ENCODE results near the gene ERC2. TPM values are rescaled to one million over a fixed set of nuclear protein-coding genes. Genes with fewer than 3 reads are reported as not detected.

ERC2 gene
- total and polyA plus RNA-seq, 2 donors (not counting 3 experiments of a cell fraction or from before 2014, with no cell fraction given), result 5.6 to 15.5 TPM

DNA sequence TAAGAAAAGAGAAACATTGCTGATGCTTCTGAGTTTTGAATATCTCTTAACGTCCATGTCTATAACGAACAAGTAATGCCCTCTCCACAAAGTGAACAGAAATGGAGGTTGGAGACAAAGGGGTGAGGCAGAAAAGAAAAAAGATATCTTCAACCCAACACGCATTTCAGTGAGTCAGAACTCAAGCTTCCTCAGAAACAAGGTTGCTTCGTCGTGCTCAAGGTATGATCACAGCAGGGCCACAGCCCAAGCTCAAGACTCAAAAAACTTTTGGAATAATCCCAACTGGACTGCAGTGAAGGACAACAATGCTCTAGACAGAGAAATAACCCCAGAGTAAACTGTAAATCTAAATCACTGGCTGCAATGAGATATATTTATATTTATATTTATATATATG is 1000.0 kb downstream of the ERC2 start:
- Histone ChIP-seq H3K27ac (ENCODE audit: insufficient read depth, low read depth, low read length) (no peak overlapping the region), H3K4me2 (ENCODE audit: insufficient read depth, low read length) (no peak overlapping the region), H3K4me1 (ENCODE audit: control insufficient read depth, extremely low read depth, insufficient read depth, low read length) (no peaks in the 10 kb centered on the region), H3K27me3 (ENCODE audit: control insufficient read depth in 2 of 2, insufficient read depth in 2 of 2, low read length in 2 of 2) (no peaks in the 10 kb centered on the region), H4K20me1 (replicated peaks; ENCODE audit: control insufficient read depth, extremely low read depth, insufficient read depth, low read length) (no peaks in the 10 kb centered on the region), H3K36me3 (ENCODE audit: control insufficient read depth in 2 of 2, extremely low read depth in 1 of 2, insufficient read depth in 2 of 2, low read length in 2 of 2) (no peaks in the 10 kb centered on the region), H2AFZ (ENCODE audit: low read depth, low read length) (no peak overlapping the region), H3K9me3 (replicated peaks; ENCODE audit: control insufficient read depth, insufficient read depth, low read length) (no peaks in the 10 kb centered on the region), H3K79me2 (ENCODE audit: control insufficient read depth, insufficient read depth, low read length) (no peaks in the 10 kb centered on the region), H3K9me1 (replicated peaks; ENCODE audit: control insufficient read depth, extremely low read depth, insufficient read depth, low read length) (no peaks in the 10 kb centered on the region), H3K4me3 (replicated peaks in 1 of 3; ENCODE audit: insufficient read depth in 1 of 3, low read depth in 1 of 3, low read length in 3 of 3) (no peak overlapping the region), H3K9ac (replicated peaks; ENCODE audit: extremely low read depth, insufficient read depth, low read length) (no peak overlapping the region)
- no peak for DNase-seq (ENCODE audit: low read depth, low spot score)
- BruUV-seq (replicated peaks), result no TSS peak
- intact Hi-C loops (cut with micrococcal nuclease), result no loop called here
- no peak for FAIRE-seq
- TF ChIP-seq JUN (IDR thresholded peaks at IDR 0.05; ENCODE audit: borderline replicate concordance, insufficient read depth, insufficient read length, low read depth), result no peak
- no peak for TF ChIP-seq EZH2 (IDR thresholded peaks at IDR 0.05; ENCODE audit: borderline replicate concordance, low read depth, low read length, severe bottlenecking)
- no peak for TF ChIP-seq FOS (IDR thresholded peaks at IDR 0.05; ENCODE audit: borderline replicate concordance, insufficient read depth, low read length)
- no peak for TF ChIP-seq POLR2A (IDR thresholded peaks at IDR 0.05; ENCODE audit: low read depth, low read length)
- no peak for TF ChIP-seq POLR2AphosphoS5 (IDR thresholded peaks at IDR 0.05; ENCODE audit: insufficient read depth, low read depth, low read length)
- TF ChIP-seq, protein P1, sequence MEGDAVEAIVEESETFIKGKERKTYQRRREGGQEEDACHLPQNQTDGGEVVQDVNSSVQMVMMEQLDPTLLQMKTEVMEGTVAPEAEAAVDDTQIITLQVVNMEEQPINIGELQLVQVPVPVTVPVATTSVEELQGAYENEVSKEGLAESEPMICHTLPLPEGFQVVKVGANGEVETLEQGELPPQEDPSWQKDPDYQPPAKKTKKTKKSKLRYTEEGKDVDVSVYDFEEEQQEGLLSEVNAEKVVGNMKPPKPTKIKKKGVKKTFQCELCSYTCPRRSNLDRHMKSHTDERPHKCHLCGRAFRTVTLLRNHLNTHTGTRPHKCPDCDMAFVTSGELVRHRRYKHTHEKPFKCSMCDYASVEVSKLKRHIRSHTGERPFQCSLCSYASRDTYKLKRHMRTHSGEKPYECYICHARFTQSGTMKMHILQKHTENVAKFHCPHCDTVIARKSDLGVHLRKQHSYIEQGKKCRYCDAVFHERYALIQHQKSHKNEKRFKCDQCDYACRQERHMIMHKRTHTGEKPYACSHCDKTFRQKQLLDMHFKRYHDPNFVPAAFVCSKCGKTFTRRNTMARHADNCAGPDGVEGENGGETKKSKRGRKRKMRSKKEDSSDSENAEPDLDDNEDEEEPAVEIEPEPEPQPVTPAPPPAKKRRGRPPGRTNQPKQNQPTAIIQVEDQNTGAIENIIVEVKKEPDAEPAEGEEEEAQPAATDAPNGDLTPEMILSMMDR (IDR thresholded peaks at IDR 0.05; ENCODE audit: extremely low read depth in 1 of 2, insufficient read depth in 1 of 2, low read depth in 1 of 2, low read length in 2 of 2), result no peak
- no peak for TF ChIP-seq MYC (IDR thresholded peaks at IDR 0.05; ENCODE audit: low read depth, low read length)
- no peak for TF ChIP-seq GATA2 (IDR thresholded peaks at IDR 0.05; ENCODE audit: insufficient read depth, insufficient read length, low read depth, low read length)
- TF ChIP-seq MAX (IDR thresholded peaks at IDR 0.05; ENCODE audit: insufficient read depth, insufficient read length), result no peak
- ChIA-PET POLR2A (no interaction called here), CTCF (no interaction called here)
- dilution Hi-C loops (cut with MboI; ENCODE audit: extremely low pct_ligation_motif_present, low sequenced_read_pairs), result no loop called here
